Suprapubic skin (tissue), 4 donors: ENCODE data around the gene ZNF467. TPM values are rescaled to one million over a fixed set of nuclear protein-coding genes. Genes with fewer than 3 reads are reported as not detected.

Experiments
- DNase-seq, 2 donors: peaks; one replicate each; pipeline ENCODE4 v3.0.0-alpha.2; 2019; ENCODE audit warnings: low spot score in 2 of 2
- H3K27ac ChIP-seq: fragments of 200-600 bp; sonication (generic); one replicate; pipeline ENCODE4 v1.5.1; 2019
- H3K27me3 ChIP-seq: fragments of 200-600 bp; sonication (generic); one replicate; pipeline ENCODE4 v1.5.1; 2019
- H3K36me3 ChIP-seq: fragments of 200-600 bp; sonication (generic); one replicate; pipeline ENCODE4 v1.5.1; 2019
- H3K4me1 ChIP-seq: fragments of 200-600 bp; sonication (generic); one replicate; pipeline ENCODE4 v1.5.1; 2019
- H3K4me3 ChIP-seq: fragments of 200-600 bp; sonication (generic); one replicate; pipeline ENCODE4 v1.5.1; 2019; ENCODE audit warnings: mild to moderate bottlenecking
- H3K9me3 ChIP-seq: fragments of 200-600 bp; sonication (generic); one replicate; pipeline ENCODE4 v1.5.1; 2019
- EP300 ChIP-seq: sonication (generic); formaldehyde crosslinking; IDR thresholded peaks from one replicate; pipeline ENCODE4 v1.6.1; 2017; ENCODE audit warnings: antibody characterized with exemption
- POLR2A ChIP-seq, 2 donors: fragments of 450-650 bp; IDR thresholded peaks; one replicate each; pipeline ENCODE4 v1.6.1; 2017; ENCODE audit warnings: antibody characterized with exemption in 2 of 2, mild to moderate bottlenecking in 2 of 2, moderate library complexity in 2 of 2
- POLR2AphosphoS5 ChIP-seq, 3 donors: sonication (generic); formaldehyde crosslinking; IDR thresholded peaks; one replicate each; pipeline ENCODE4 v1.6.1; 2017; ENCODE audit warnings: antibody characterized with exemption in 3 of 3
- WGBS: methylation state at CpG from one replicate; pipeline ENCODE4 v1.1.5; 2018; 5-methylcytosine and 5-hydroxymethylcytosine counted together
- total RNA-seq, 4 donors: library from RNA; depleted of rRNA; stranded (reverse); fragments of >200 nt; gene quantifications; one replicate each; pipeline ENCODE4 v1.1.0, GENCODE V29; 2016
- TF ChIP-seq, protein P1 (sequence below), 2 donors: fragments of 200-600 bp in 1 of 2; fragments of 450-650 bp in 1 of 2; sonication (generic) in 1 of 2; IDR thresholded peaks; one replicate each; pipeline ENCODE4 v1.5.1; 2016 to 2019; ENCODE audit warnings: antibody characterized with exemption in 2 of 2, mild to moderate bottlenecking in 1 of 2, moderate library complexity in 1 of 2

The ZNF467 gene
- total RNA-seq, 4 donors from 2014 or later = 2.9 to 10.8 (median 4.6) TPM

DNA sequence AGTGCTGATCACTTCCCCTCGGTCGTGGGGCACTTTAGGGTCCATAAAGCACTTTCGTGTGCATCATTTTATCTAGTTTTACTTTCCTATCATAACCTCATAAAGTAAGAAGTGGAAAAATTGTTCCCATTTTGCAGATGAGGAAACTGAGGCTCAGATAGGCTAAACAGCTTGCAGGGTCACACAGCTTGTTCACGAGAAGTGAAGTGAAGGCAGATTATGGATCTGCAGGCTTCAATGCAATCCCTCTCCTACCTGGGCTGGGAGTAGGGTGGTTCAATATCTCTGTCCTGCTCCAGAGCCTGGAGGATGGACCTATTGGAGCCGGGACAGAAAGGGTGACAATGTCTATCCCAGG lies 10.8 kb upstream of the ZNF467 start:
- Histone ChIP-seq H3K36me3 (no peaks in the 10 kb centered on the region), H3K27me3 (peaks cover 20% of the 10 kb centered on the region), H3K27ac (no peak overlapping the region), H3K4me3 (no peak overlapping the region), H3K9me3 (no peaks in the 10 kb centered on the region), H3K4me1 (peaks cover 18% of the 10 kb centered on the region)
- TF ChIP-seq POLR2A (IDR thresholded peaks at IDR 0.05) = no peak
- TF ChIP-seq EP300 = no peak
- TF ChIP-seq, protein P1, sequence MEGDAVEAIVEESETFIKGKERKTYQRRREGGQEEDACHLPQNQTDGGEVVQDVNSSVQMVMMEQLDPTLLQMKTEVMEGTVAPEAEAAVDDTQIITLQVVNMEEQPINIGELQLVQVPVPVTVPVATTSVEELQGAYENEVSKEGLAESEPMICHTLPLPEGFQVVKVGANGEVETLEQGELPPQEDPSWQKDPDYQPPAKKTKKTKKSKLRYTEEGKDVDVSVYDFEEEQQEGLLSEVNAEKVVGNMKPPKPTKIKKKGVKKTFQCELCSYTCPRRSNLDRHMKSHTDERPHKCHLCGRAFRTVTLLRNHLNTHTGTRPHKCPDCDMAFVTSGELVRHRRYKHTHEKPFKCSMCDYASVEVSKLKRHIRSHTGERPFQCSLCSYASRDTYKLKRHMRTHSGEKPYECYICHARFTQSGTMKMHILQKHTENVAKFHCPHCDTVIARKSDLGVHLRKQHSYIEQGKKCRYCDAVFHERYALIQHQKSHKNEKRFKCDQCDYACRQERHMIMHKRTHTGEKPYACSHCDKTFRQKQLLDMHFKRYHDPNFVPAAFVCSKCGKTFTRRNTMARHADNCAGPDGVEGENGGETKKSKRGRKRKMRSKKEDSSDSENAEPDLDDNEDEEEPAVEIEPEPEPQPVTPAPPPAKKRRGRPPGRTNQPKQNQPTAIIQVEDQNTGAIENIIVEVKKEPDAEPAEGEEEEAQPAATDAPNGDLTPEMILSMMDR (IDR thresholded peaks at IDR 0.05) = no peak
- TF ChIP-seq POLR2AphosphoS5 (IDR thresholded peaks at IDR 0.05) = no peak
- DNase-seq = no peak
- WGBS = 84% methylated on average over 5 of the region's 5 CpGs

DNA sequence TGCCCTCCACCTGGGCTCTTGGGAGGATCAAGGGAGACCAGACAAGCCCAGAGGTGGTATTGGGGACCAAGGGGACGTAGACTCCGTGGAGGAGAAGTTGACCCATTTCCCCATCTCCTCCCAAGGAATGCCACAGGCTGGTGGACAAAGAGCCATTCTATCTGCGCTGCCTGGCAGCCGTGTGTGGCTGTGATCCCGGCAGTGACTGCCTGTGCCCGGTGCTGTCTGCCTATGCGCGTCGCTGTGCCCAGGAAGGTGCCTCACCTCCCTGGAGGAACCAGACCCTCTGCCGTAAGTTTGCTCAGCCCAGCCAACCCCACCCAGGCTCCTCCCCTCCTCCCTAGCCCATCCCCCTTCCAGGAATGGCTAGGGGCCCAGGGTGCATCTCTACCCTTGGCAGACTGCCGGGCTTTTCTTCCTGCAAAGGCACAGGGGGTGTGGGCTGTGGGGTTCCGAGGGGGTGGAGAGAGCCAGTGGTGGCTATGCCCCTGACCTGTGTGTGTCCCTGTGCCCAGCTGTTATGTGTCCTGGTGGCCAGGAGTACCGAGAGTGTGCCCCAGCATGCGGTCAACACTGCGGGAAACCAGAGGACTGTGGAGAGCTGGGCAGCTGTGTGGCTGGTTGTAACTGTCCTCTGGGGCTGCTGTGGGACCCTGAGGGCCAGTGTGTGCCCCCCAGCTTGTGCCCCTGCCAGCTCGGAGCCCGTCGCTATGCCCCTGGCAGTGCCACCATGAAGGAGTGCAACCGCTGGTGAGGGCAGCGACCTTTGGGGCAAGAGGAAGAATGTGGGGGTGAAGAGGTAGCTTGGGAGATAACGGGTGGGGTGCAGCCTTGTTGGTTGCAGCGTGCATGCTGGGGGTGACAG lies 10.2 kb upstream of the ZNF467 start:
- no peaks in the 10 kb centered on the region for H3K36me3 ChIP-seq
- H3K27me3 ChIP-seq = peaks cover 14% of the 10 kb centered on the region
- no peak overlapping the region for H3K4me3 ChIP-seq
- WGBS = 62% methylated on average over 14 of the region's 22 CpGs
- no peaks in the 10 kb centered on the region for H3K9me3 ChIP-seq
- H3K4me1 ChIP-seq = peaks cover 18% of the 10 kb centered on the region
- no peak for DNase-seq
- TF ChIP-seq POLR2AphosphoS5 (IDR thresholded peaks at IDR 0.05) (no peak), POLR2A (IDR thresholded peaks at IDR 0.05) (no peak), EP300 (no peak)
- TF ChIP-seq, protein P1 (IDR thresholded peaks at IDR 0.05) = no peak
- no peak overlapping the region for H3K27ac ChIP-seq

DNA sequence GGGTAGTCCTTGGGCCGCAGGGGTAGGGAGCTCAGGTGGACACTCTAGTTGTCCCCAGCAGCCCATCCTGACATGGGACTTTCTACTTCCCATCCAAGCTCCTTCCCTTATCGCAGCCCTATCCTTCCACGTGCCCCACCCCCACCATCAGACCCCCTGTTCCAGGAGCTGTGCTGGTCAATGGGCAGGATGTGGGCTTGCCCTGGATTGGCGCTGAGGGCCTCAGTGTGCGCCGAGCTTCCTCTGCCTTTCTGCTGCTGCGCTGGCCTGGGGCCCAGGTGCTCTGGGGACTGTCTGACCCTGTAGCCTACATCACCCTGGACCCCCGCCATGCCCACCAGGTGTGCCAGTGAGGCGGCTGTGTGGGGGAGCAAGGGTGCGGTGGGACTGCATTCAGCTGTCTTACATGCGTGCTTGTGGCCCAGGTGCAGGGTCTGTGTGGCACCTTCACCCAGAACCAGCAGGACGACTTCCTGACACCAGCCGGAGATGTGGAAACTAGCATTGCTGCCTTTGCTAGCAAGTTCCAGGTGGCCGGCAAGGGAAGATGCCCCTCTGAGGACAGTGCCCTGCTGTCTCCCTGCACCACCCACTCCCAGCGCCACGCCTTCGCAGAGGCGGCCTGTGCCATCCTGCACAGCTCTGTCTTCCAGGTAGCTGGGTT lies 9.4 kb upstream of the ZNF467 start:
- WGBS = 56% methylated on average over 14 of the region's 18 CpGs
- Histone ChIP-seq H3K27ac (no peak overlapping the region), H3K36me3 (no peaks in the 10 kb centered on the region), H3K4me3 (no peak overlapping the region), H3K27me3 (peaks cover 7% of the 10 kb centered on the region), H3K4me1 (peaks cover 13% of the 10 kb centered on the region), H3K9me3 (no peaks in the 10 kb centered on the region)
- DNase-seq = no peak
- TF ChIP-seq, protein P1 (IDR thresholded peaks at IDR 0.05) = no peak
- TF ChIP-seq POLR2AphosphoS5 (IDR thresholded peaks at IDR 0.05) = no peak
- TF ChIP-seq EP300 = no peak

DNA sequence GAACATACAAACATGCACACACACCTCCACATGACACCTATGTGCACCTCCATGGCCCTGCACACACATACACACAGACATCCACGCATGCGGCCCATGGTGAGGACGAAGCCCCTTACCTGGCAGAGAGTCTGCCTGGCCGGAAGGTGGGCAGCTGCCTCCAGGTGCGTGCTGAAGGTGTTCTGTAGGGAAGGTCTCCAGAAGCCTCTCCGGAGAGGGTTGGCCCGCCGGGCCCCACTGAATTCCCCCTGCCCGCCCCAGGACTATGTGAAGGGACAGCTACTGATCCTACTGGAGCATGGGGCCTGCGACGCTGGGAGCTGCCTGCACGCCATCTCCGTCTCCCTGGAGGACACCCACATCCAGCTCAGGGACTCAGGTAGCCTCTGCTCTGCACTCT lies 8.5 kb upstream of the ZNF467 start:
- DNase-seq = no peak
- over 99% methylated on average over 13 of the region's 13 CpGs for WGBS
- peaks cover 4% of the 10 kb centered on the region for H3K27me3 ChIP-seq
- H3K4me3 ChIP-seq = no peak overlapping the region
- peaks cover 7% of the 10 kb centered on the region for H3K4me1 ChIP-seq
- H3K27ac ChIP-seq = no peak overlapping the region
- no peaks in the 10 kb centered on the region for H3K9me3 ChIP-seq
- TF ChIP-seq EP300 = no peak
- TF ChIP-seq POLR2A (IDR thresholded peaks at IDR 0.05) = no peak
- TF ChIP-seq, protein P1 (IDR thresholded peaks at IDR 0.05) = no peak
- TF ChIP-seq POLR2AphosphoS5 (IDR thresholded peaks at IDR 0.05) = no peak
- H3K36me3 ChIP-seq = no peaks in the 10 kb centered on the region

DNA sequence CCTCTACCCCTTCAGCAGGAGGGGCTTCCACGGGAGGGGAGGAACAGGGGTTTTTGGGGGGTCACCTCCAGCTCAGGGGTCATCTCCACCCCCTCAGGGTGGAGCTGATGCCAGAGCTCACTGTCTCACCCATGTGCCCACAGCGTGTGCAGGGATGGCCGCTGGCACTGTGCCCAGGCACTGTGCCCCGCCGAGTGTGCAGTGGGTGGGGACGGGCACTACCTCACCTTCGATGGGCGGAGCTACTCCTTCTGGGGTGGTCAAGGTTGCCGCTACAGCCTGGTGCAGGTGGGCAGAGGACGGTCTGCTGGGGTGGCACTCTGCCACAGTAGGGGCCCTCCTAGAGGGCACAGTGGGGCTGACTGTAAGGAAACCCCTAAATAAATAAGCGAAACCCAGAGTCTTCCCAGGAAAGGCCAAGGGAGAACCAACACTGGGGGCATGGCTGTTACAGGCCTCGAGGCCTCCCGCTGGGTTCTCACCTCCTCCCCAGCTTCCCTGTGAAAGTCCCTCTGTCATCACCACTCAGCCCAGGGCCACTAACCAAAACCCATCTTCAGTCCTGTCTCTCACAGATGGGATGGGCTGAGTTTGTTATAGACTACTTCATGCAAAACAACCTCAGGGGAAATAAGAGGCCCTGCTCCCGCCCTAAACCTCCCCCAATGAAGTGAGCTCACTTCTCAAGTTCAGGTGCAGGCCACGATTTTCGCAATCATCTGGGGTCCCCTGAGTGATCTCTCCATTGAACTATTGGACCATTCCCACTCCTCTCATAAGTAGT lies 7.4 kb upstream of the ZNF467 start:
- peaks cover 7% of the 10 kb centered on the region for H3K4me1 ChIP-seq
- H3K9me3 ChIP-seq = no peaks in the 10 kb centered on the region
- DNase-seq = no peak
- WGBS = 79% methylated on average over 13 of the region's 16 CpGs
- no peak overlapping the region for H3K27ac ChIP-seq
- H3K27me3 ChIP-seq = peaks cover 4% of the 10 kb centered on the region
- no peaks in the 10 kb centered on the region for H3K36me3 ChIP-seq
- TF ChIP-seq, protein P1 (IDR thresholded peaks at IDR 0.05) = no peak
- no peak for TF ChIP-seq EP300
- no peak for TF ChIP-seq POLR2AphosphoS5 (IDR thresholded peaks at IDR 0.05)
- TF ChIP-seq POLR2A (IDR thresholded peaks at IDR 0.05) = no peak
- no peak overlapping the region for H3K4me3 ChIP-seq
